T-helper 1 cell treated with Interleukin-12 subunit alpha and Interleukin-12 subunit beta and Interleukin-4 antibody, amounts not matched to agents 30 μg/mL and 1 μg/mL, for 36 hours (primary cell): ENCODE results near the gene IFITM5.

Source experiments
- H3K27ac Mint-ChIP-seq: one replicate; pipeline ENCODE4 v1.8.0; 2021; ENCODE audit warnings: mild to moderate bottlenecking, mixed read lengths
- H3K27me3 Mint-ChIP-seq: one replicate; pipeline ENCODE4 v1.8.0; 2021; ENCODE audit warnings: low read depth, mixed read lengths
- H3K36me3 Mint-ChIP-seq: one replicate; pipeline ENCODE4 v1.8.0; 2021; ENCODE audit warnings: low read depth, mixed read lengths
- H3K4me1 Mint-ChIP-seq: one replicate; pipeline ENCODE4 v1.8.0; 2021; ENCODE audit warnings: low read depth, mixed read lengths
- H3K4me3 Mint-ChIP-seq: one replicate; pipeline ENCODE4 v1.8.0; 2021; ENCODE audit warnings: mild to moderate bottlenecking, moderate library complexity, mixed read lengths
- H3K9me3 Mint-ChIP-seq: one replicate; pipeline ENCODE4 v1.8.0; 2021; ENCODE audit warnings: mixed read lengths

IFITM5 gene

GRCh38 chr11:297051-297585, 2.2 kb downstream of the IFITM5 start:
- Mint-ChIP-seq H3K4me3 (no peak overlapping the region), H3K4me1 (peaks cover 7% of the 10 kb centered on the region), H3K27me3 (peaks cover 11% of the 10 kb centered on the region), H3K27ac (no peak overlapping the region), H3K9me3 (no peaks in the 10 kb centered on the region), H3K36me3 (no peaks in the 10 kb centered on the region)

GRCh38 chr11:296171-297050, 2.9 kb downstream of the IFITM5 start:
- Mint-ChIP-seq H3K27me3 (peaks cover 11% of the 10 kb centered on the region), H3K9me3 (no peaks in the 10 kb centered on the region), H3K4me1 (peaks cover 9% of the 10 kb centered on the region), H3K27ac (no peak overlapping the region), H3K4me3 (no peak overlapping the region), H3K36me3 (peaks cover 2% of the 10 kb centered on the region)

- no peaks in the 10 kb centered on the region for H3K9me3 Mint-ChIP-seq
- H3K27ac Mint-ChIP-seq, result no peak overlapping the region
- peaks cover 14% of the 10 kb centered on the region for H3K4me1 Mint-ChIP-seq
- no peak overlapping the region for H3K4me3 Mint-ChIP-seq
- peaks cover 7% of the 10 kb centered on the region for H3K36me3 Mint-ChIP-seq
- H3K27me3 Mint-ChIP-seq, result peaks cover 5% of the 10 kb centered on the region
Observed at GRCh38 chr11:295351-296170, 3.8 kb downstream of the IFITM5 start.

GRCh38 chr11:294780-295179, 4.5 kb downstream of the IFITM5 start:
- no peak overlapping the region for H3K4me3 Mint-ChIP-seq
- no peaks in the 10 kb centered on the region for H3K9me3 Mint-ChIP-seq
- H3K4me1 Mint-ChIP-seq, result peaks cover 14% of the 10 kb centered on the region
- no peaks in the 10 kb centered on the region for H3K27me3 Mint-ChIP-seq
- H3K27ac Mint-ChIP-seq, result no peak overlapping the region
- H3K36me3 Mint-ChIP-seq, result peaks cover 7% of the 10 kb centered on the region

- no peaks in the 10 kb centered on the region for H3K27me3 Mint-ChIP-seq
- H3K9me3 Mint-ChIP-seq, result no peaks in the 10 kb centered on the region
- peaks cover 7% of the 10 kb centered on the region for H3K36me3 Mint-ChIP-seq
- no peak overlapping the region for H3K4me3 Mint-ChIP-seq
- no peak overlapping the region for H3K27ac Mint-ChIP-seq
- H3K4me1 Mint-ChIP-seq, result peaks cover 14% of the 10 kb centered on the region
Observed at GRCh38 chr11:293852-294661, 5.3 kb downstream of the IFITM5 start.

- no peak overlapping the region for H3K27ac Mint-ChIP-seq
- H3K4me1 Mint-ChIP-seq, result peaks cover 14% of the 10 kb centered on the region
- H3K27me3 Mint-ChIP-seq, result no peaks in the 10 kb centered on the region
- H3K4me3 Mint-ChIP-seq, result no peak overlapping the region
- peaks cover 7% of the 10 kb centered on the region for H3K36me3 Mint-ChIP-seq
- H3K9me3 Mint-ChIP-seq, result no peaks in the 10 kb centered on the region
Observed at GRCh38 chr11:293271-293851, 6.0 kb downstream of the IFITM5 start.

GRCh38 chr11:292211-293121, 6.9 kb downstream of the IFITM5 start:
- Mint-ChIP-seq H3K4me1 (peaks cover 16% of the 10 kb centered on the region), H3K27ac (no peak overlapping the region), H3K27me3 (no peaks in the 10 kb centered on the region), H3K9me3 (no peaks in the 10 kb centered on the region), H3K36me3 (peaks cover 10% of the 10 kb centered on the region), H3K4me3 (no peak overlapping the region)

GRCh38 chr11:291281-292210, 7.8 kb downstream of the IFITM5 start:
- peaks cover 10% of the 10 kb centered on the region for H3K36me3 Mint-ChIP-seq
- H3K27ac Mint-ChIP-seq, result peak overlapping the region; percentile 15
- H3K4me1 Mint-ChIP-seq, result peaks cover 18% of the 10 kb centered on the region
- peaks cover 6% of the 10 kb centered on the region for H3K27me3 Mint-ChIP-seq
- H3K4me3 Mint-ChIP-seq, result peak overlapping the region; percentile 72
- no peaks in the 10 kb centered on the region for H3K9me3 Mint-ChIP-seq

GRCh38 chr11:290621-291231, 8.6 kb downstream of the IFITM5 start:
- Mint-ChIP-seq H3K36me3 (peaks cover 11% of the 10 kb centered on the region), H3K4me3 (peak overlapping the region; percentile 72), H3K27me3 (peaks cover 9% of the 10 kb centered on the region), H3K9me3 (no peaks in the 10 kb centered on the region), H3K27ac (peak overlapping the region; percentile 8), H3K4me1 (peaks cover 19% of the 10 kb centered on the region)

GRCh38 chr11:289712-290620, 9.4 kb downstream of the IFITM5 start:
- Mint-ChIP-seq H3K27me3 (peaks cover 9% of the 10 kb centered on the region), H3K36me3 (peaks cover 15% of the 10 kb centered on the region), H3K4me1 (peaks cover 19% of the 10 kb centered on the region)

GRCh38 chr11:289398-289711, 10.0 kb downstream of the IFITM5 start:
- peaks cover 9% of the 10 kb centered on the region for H3K27me3 Mint-ChIP-seq
- no peaks in the 10 kb centered on the region for H3K9me3 Mint-ChIP-seq
- no peak overlapping the region for H3K27ac Mint-ChIP-seq
- peaks cover 19% of the 10 kb centered on the region for H3K4me1 Mint-ChIP-seq
- H3K4me3 Mint-ChIP-seq, result peak overlapping the region; percentile 72
- peaks cover 15% of the 10 kb centered on the region for H3K36me3 Mint-ChIP-seq

More at GRCh38 chr11:289712-290620, 9.4 kb downstream of the IFITM5 start:
- H3K4me3 Mint-ChIP-seq, result peak overlapping the region; percentile 72
- H3K9me3 Mint-ChIP-seq, result no peaks in the 10 kb centered on the region
- peak overlapping the region; percentile 67 for H3K27ac Mint-ChIP-seq
